Measurements from ENCODE around the gene SYNPR. TPM values are rescaled to one million over a fixed set of nuclear protein-coding genes. Genes with fewer than 3 reads are reported as not detected.
"Not testable (repeated sequence)": the region's sequence is repeated elsewhere in the genome, so short reads cannot be mapped to it uniquely, and the experiment has no call there.

SYNPR gene
- total RNA-seq, 2 experiments from 2014 or later: not detected

DNA sequence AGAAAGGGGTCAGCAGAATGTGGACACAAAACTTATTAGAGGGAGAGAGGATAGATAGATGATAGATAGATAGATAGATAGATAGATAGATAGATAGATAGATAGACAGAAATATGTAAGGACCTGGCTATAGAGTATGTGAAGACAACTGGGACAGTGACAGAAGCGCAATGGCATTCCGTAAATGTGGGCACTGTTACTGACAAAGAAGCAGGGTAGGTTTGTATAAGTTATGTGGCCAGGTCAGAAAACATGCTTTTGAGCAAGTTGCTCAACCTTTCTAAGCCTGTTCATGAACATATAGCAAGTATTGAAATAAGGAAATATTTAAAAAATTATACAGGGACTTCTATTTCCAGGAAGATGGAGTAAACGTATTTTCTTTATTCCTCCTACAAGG, 357.1 kb downstream of the SYNPR start:
- POLR2A ChIA-PET: no interaction called here
- H3K27me3 Mint-ChIP-seq: peaks cover 1% of the 10 kb centered on the region
- DNase-seq: no peak

DNA sequence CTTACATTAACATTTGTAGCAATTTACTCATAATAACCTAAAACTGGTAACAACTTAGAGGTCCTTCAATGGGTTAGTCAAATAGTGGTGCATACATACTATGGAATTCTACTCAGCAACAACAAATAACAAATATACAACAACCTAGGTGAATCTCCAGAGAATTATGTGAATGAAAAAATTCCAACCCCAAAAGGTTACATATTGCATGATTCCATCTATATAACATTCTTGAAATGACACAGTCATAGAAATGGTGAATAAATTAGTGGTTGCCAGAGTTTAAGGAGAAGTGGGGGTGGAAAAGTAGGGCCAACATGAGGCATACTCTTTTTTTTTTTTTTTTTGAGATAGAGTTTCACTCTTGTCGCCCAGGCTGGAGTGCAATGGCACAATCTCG, 361.7 kb downstream of the SYNPR start:
- H3K27ac Mint-ChIP-seq: no peak overlapping the region
- H3K9me3 Mint-ChIP-seq: peaks cover 10% of the 10 kb centered on the region
- H3K4me1 Mint-ChIP-seq (ENCODE audit: low read depth): no peaks in the 10 kb centered on the region
- ChIA-PET CTCF (no interaction called here), POLR2A (no interaction called here)
- H3K27me3 Mint-ChIP-seq: peaks cover 3% of the 10 kb centered on the region
- no peak overlapping the region for H3K4me3 Mint-ChIP-seq
- no peak for DNase-seq
- intact Hi-C loops (cut with micrococcal nuclease): no loop called here
- no peaks in the 10 kb centered on the region for H3K36me3 Mint-ChIP-seq

More for the DNA sequence above, 357.1 kb downstream of the SYNPR start:
- no peak overlapping the region for H3K4me3 Mint-ChIP-seq
- H3K9me3 Mint-ChIP-seq: peaks cover 10% of the 10 kb centered on the region
- no peak overlapping the region for H3K27ac Mint-ChIP-seq
- no peaks in the 10 kb centered on the region for H3K36me3 Mint-ChIP-seq
- intact Hi-C loops (cut with micrococcal nuclease): no loop called here
- CTCF ChIA-PET: no interaction called here
- no peaks in the 10 kb centered on the region for H3K4me1 Mint-ChIP-seq (ENCODE audit: low read depth)

DNA sequence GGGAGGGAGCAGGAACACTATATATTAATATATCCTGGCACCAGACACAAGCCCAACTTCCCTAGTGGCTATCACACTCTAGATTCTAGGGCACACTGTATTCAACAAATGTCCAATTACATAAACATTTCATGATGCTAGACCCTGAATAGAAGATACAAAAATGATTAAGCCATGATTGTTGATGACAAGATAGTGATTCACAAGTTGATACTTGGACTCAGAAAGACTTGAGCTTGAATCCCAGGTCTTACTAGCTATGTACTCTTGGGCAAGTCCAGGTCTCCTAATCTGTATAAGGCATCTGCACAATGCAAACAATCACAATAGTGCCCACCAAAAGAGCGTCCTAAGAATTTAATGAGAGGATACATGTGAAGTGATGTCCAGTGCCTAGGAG, 364.4 kb downstream of the SYNPR start:
- ChIA-PET CTCF (no interaction called here), POLR2A (no interaction called here)
- intact Hi-C loops (cut with micrococcal nuclease): no loop called here
- Mint-ChIP-seq H3K27me3 (peaks cover 3% of the 10 kb centered on the region), H3K36me3 (no peaks in the 10 kb centered on the region), H3K4me1 (ENCODE audit: low read depth) (no peaks in the 10 kb centered on the region), H3K4me3 (no peak overlapping the region), H3K9me3 (peaks cover 2% of the 10 kb centered on the region), H3K27ac (no peak overlapping the region)
- DNase-seq: no peak

- Mint-ChIP-seq H3K4me3 (no peak overlapping the region), H3K9me3 (peaks cover 2% of the 10 kb centered on the region), H3K4me1 (ENCODE audit: low read depth) (no peaks in the 10 kb centered on the region), H3K27ac (no peak overlapping the region), H3K27me3 (peaks cover 3% of the 10 kb centered on the region), H3K36me3 (no peaks in the 10 kb centered on the region)
- POLR2A ChIA-PET: no interaction called here
- CTCF ChIA-PET: no interaction called here
- DNase-seq: no peak
- intact Hi-C loops (cut with micrococcal nuclease): no loop called here
Observed at GRCh38 chr3:63644212-63644797, 366.2 kb downstream of the SYNPR start.

DNA sequence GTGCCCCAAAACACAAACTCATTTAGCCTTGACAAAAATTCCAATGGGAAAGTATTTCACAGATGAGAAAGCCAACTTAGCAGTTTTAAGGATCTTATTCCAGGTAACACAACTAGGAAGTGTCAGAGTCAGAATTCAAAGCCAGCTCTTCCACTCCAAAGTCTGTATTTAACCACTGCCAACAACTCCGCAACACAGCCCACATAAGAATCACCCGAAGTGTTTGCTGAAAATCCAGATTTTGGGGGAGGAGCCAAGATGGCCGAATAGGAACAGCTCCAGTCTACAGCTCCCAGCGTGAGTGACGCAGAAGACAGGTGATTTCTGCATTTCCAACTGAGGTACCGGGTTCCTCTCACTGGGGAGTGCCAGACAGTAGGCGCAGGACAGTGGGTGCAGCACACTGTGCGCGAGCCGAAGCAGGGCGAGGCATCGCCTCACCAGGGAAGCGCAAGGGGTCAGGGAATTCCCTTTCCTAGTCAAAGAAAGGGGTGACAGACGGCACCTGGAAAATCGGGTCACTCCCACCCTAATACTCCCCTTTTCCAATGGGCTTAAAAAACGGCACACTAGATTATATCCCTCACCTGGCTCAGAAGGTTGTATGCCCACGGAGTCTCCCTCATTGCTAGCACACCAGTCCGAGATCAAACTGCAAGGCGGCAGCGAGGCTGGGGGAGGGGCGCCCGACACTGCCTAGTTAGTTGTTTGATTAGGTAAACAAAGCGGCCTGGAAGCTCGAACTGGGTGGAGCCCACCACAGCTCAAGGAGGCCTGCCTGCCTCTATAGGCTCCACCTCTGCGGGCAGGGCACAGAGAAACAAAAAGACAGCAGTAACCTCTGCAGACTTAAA, 367.0 kb downstream of the SYNPR start:
- H3K27ac Mint-ChIP-seq; POLR2A ChIA-PET; H3K36me3 Mint-ChIP-seq; H3K27me3 Mint-ChIP-seq; intact Hi-C loops (cut with micrococcal nuclease); DNase-seq; H3K4me1 Mint-ChIP-seq (ENCODE audit: low read depth); H3K9me3 Mint-ChIP-seq; CTCF ChIA-PET; H3K4me3 Mint-ChIP-seq: not testable (repeated sequence)

- intact Hi-C loops (cut with micrococcal nuclease): no loop called here
- no peak for DNase-seq
- H3K4me1 Mint-ChIP-seq (ENCODE audit: low read depth): no peaks in the 10 kb centered on the region
- H3K9me3 Mint-ChIP-seq: peaks cover 2% of the 10 kb centered on the region
- H3K27ac Mint-ChIP-seq: no peak within 1 kb of the TSS
- ChIA-PET CTCF (no interaction called here), POLR2A (no interaction called here)
- no peaks in the 10 kb centered on the region for H3K36me3 Mint-ChIP-seq
- no peaks in the 10 kb centered on the region for H3K27me3 Mint-ChIP-seq
- H3K4me3 Mint-ChIP-seq: no peak within 1 kb of the TSS
Observed at GRCh38 chr3:63652066-63652725, 374.1 kb downstream of the SYNPR start, which contains the start of gene SNTN. TSS of gene SNTN (plus strand) at chr3:63652675. CDS start at chr3:63652688, 13 bp downstream.

- Mint-ChIP-seq H3K4me3 (no peak overlapping the region), H3K27ac (no peak overlapping the region), H3K27me3 (peaks cover 3% of the 10 kb centered on the region), H3K4me1 (ENCODE audit: low read depth) (no peaks in the 10 kb centered on the region), H3K9me3 (no peaks in the 10 kb centered on the region), H3K36me3 (no peaks in the 10 kb centered on the region)
- POLR2A ChIA-PET: no interaction called here
- DNase-seq: no peak
- CTCF ChIA-PET: no interaction called here
- intact Hi-C loops (cut with micrococcal nuclease): no loop called here
Observed at GRCh38 chr3:63654211-63654610, 376.1 kb downstream of the SYNPR start.

- POLR2A ChIA-PET: no interaction called here
- Mint-ChIP-seq H3K4me3 (no peak overlapping the region), H3K27ac (no peak overlapping the region), H3K27me3 (peaks cover 3% of the 10 kb centered on the region), H3K4me1 (ENCODE audit: low read depth) (no peaks in the 10 kb centered on the region), H3K36me3 (no peaks in the 10 kb centered on the region), H3K9me3 (no peaks in the 10 kb centered on the region)
- DNase-seq: no peak
- CTCF ChIA-PET: no interaction called here
- intact Hi-C loops (cut with micrococcal nuclease): no loop called here
Observed at GRCh38 chr3:63654931-63655330, 376.8 kb downstream of the SYNPR start.

DNA sequence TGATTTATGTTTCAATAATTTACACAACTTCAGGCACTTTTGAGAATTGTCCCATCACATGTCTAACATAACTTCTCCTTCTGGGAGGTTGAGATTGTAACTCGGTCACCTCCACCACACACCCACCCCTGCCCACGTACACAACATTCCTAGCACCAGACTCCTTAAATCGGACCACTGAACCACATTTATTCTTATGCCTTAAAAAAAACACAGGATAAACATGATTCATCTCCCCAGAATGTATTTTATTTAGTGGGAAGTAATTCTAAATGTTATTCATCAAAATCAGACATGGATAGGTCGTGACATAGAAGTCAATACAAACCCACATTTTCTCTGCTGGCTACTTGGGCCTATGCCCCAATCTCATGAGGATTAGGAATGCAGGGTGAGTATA, 377.4 kb downstream of the SYNPR start:
- no peaks in the 10 kb centered on the region for H3K4me1 Mint-ChIP-seq (ENCODE audit: low read depth)
- no peak overlapping the region for H3K4me3 Mint-ChIP-seq
- H3K36me3 Mint-ChIP-seq: no peaks in the 10 kb centered on the region
- H3K27ac Mint-ChIP-seq: no peak overlapping the region
- ChIA-PET CTCF (no interaction called here), POLR2A (no interaction called here)
- intact Hi-C loops (cut with micrococcal nuclease): no loop called here
- DNase-seq: no peak
- H3K9me3 Mint-ChIP-seq: no peaks in the 10 kb centered on the region
- H3K27me3 Mint-ChIP-seq: peaks cover 3% of the 10 kb centered on the region

- intact Hi-C loops (cut with micrococcal nuclease): no loop called here
- H3K4me1 Mint-ChIP-seq (ENCODE audit: low read depth): no peaks in the 10 kb centered on the region
- ChIA-PET POLR2A (no interaction called here), CTCF (no interaction called here)
- no peaks in the 10 kb centered on the region for H3K36me3 Mint-ChIP-seq
- peaks cover 3% of the 10 kb centered on the region for H3K27me3 Mint-ChIP-seq
- H3K9me3 Mint-ChIP-seq: no peaks in the 10 kb centered on the region
- no peak overlapping the region for H3K4me3 Mint-ChIP-seq
- no peak overlapping the region for H3K27ac Mint-ChIP-seq
- no peak for DNase-seq
Observed at GRCh38 chr3:63656786-63657185, 378.7 kb downstream of the SYNPR start.

DNA sequence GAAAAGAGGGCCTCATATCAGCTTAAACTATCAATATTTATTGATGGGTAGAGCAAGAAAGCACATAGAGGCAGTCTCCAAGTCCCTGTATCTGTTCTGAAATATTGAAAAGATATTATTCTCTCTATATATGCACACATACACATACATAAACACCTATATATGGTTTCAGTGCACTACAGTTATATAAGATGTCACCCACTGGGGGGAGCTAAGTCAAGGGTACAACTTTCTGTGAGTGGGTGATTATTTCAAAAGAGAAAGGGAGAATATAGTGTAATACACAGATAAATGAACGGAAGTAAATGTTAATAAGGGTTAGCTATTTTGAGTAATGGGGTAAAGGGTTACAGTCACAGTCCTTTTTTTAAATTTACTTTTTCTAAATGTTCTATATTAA, 383.1 kb downstream of the SYNPR start:
- no peaks in the 10 kb centered on the region for H3K9me3 Mint-ChIP-seq
- intact Hi-C loops (cut with micrococcal nuclease): no loop called here
- H3K36me3 Mint-ChIP-seq: no peaks in the 10 kb centered on the region
- H3K4me3 Mint-ChIP-seq: no peak overlapping the region
- no peaks in the 10 kb centered on the region for H3K4me1 Mint-ChIP-seq (ENCODE audit: low read depth)
- CTCF ChIA-PET: interaction anchor here (1.0 kb wide), 1 partner anchor 157 kb away, joined by 3 read pairs; the partner anchor contains the start of gene C3orf49
- no peak overlapping the region for H3K27ac Mint-ChIP-seq
- H3K27me3 Mint-ChIP-seq: peaks cover 3% of the 10 kb centered on the region
- no peak for DNase-seq
- POLR2A ChIA-PET: no interaction called here

DNA sequence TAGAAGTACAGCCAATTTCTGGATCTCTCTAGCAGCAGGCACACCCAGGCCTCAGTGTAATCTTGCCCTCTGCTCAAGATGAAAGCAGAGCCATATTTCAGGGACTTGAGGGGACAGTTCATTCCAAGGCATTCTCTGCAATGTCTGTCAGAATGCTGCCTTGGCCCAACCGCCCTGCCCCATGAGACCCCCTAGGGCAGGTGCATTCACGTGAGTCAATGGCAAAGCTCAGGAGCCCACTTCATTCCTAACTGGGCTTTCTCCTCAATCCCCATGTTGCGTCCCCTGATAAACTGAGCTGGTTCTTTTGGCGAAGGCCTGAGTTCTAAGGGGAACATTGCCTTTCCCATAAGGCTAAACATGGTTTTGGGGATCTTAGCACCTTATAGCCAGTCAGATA, 383.9 kb downstream of the SYNPR start:
- Mint-ChIP-seq H3K27ac (no peak overlapping the region), H3K9me3 (no peaks in the 10 kb centered on the region), H3K27me3 (peaks cover 3% of the 10 kb centered on the region), H3K36me3 (no peaks in the 10 kb centered on the region), H3K4me1 (ENCODE audit: low read depth) (no peaks in the 10 kb centered on the region), H3K4me3 (no peak overlapping the region)
- ChIA-PET POLR2A (no interaction called here), CTCF (interaction anchor here (1.0 kb wide), 1 partner anchor 157 kb away, joined by 3 read pairs; the partner anchor contains the start of gene C3orf49)
- intact Hi-C loops (cut with micrococcal nuclease): no loop called here
- DNase-seq: no peak

DNA sequence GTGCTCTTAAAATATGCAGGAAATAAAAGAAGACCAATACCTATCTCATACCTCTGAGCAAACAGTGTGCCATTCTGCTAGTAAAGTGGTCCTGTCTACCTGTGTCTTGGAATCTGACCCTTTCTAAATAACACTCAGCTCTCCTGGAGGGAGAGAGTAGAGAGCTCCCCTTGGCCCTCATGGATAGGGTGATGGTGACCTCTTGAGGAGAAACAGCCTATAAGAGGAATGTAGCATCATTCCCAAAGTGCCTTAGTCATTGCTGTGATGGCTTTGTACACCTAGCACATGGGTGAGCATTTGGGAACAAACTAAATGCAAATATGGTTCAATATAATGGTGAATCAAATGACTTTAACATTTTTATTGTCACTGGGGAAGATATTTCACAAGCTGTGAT, 384.4 kb downstream of the SYNPR start:
- Mint-ChIP-seq H3K27ac (no peak overlapping the region), H3K27me3 (peaks cover 3% of the 10 kb centered on the region), H3K9me3 (no peaks in the 10 kb centered on the region), H3K4me3 (no peak overlapping the region), H3K4me1 (ENCODE audit: low read depth) (no peaks in the 10 kb centered on the region), H3K36me3 (no peaks in the 10 kb centered on the region)
- intact Hi-C loops (cut with micrococcal nuclease): no loop called here
- POLR2A ChIA-PET: no interaction called here
- DNase-seq: no peak
- CTCF ChIA-PET: no interaction called here
